ENCODE measurements around the gene NOM1.

DNA sequence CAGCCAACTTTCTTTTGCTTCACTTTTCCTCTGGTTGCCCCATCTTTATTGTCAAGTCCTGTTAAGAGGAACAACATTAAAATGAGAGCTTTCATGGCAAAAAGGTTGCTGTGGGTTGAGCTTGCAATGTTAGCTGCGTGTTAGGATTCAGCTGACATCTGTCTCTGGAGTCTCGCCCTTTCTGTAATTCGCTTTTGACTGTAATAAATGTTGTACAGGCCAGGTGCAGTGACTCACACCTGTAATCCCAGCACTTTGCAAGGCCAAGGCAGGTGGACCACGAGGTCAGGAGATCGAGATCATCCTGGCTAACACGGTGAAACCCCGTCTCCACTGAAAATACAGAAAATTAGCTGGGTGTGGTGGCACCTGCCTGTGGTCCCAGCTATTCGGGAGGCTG lies 36.9 kb downstream of the NOM1 start:
- TF ChIP-seq POLR2AphosphoS5 (IDR thresholded peaks at IDR 0.05), result no peak
- TF ChIP-seq, protein P1, sequence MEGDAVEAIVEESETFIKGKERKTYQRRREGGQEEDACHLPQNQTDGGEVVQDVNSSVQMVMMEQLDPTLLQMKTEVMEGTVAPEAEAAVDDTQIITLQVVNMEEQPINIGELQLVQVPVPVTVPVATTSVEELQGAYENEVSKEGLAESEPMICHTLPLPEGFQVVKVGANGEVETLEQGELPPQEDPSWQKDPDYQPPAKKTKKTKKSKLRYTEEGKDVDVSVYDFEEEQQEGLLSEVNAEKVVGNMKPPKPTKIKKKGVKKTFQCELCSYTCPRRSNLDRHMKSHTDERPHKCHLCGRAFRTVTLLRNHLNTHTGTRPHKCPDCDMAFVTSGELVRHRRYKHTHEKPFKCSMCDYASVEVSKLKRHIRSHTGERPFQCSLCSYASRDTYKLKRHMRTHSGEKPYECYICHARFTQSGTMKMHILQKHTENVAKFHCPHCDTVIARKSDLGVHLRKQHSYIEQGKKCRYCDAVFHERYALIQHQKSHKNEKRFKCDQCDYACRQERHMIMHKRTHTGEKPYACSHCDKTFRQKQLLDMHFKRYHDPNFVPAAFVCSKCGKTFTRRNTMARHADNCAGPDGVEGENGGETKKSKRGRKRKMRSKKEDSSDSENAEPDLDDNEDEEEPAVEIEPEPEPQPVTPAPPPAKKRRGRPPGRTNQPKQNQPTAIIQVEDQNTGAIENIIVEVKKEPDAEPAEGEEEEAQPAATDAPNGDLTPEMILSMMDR (IDR thresholded peaks at IDR 0.05), result no peak
